ENCODE measurements around the gene MARK4. TPM values are rescaled to one million over a fixed set of nuclear protein-coding genes. Genes with fewer than 3 reads are reported as not detected.

MARK4 gene
- total RNA-seq, 1 experiment from 2014 or later = 49.4 TPM

- no peak for DNase-seq
- intact Hi-C loops (cut with micrococcal nuclease; ENCODE audit: unreplicated experiment) = loop anchor here (5.0 kb wide), 3 partner anchors 89 to 259 kb away; partner anchors contain the start of genes EXOC3L2, GEMIN7 and ZNF296
- H3K36me3 ChIP-seq (ENCODE audit: low read depth) = no peaks in the 10 kb centered on the region
- peaks cover 9% of the 10 kb centered on the region for H3K4me1 ChIP-seq (replicated peaks; ENCODE audit: insufficient read depth)
- TF ChIP-seq EZH2 (IDR thresholded peaks at IDR 0.05; ENCODE audit: low read depth) (no peak), CTCF (conservative IDR thresholded peaks at IDR 0.05) (no peak)
- H3K27ac ChIP-seq = no peak overlapping the region
- POLR2A ChIA-PET (ENCODE audit: unreplicated experiment) = no interaction called here
- H3F3A ChIP-seq (ENCODE audit: insufficient read depth, low read depth) = peaks cover 30% of the 10 kb centered on the region
- H3K9me2 ChIP-seq (ENCODE audit: insufficient read depth) = no peaks in the 10 kb centered on the region
- H3K27me3 ChIP-seq (ENCODE audit: insufficient read depth, low read depth) = no peaks in the 10 kb centered on the region
- no peaks in the 10 kb centered on the region for H3K79me2 ChIP-seq (ENCODE audit: low read depth)
- CTCF ChIA-PET = no interaction called here
- no peaks in the 10 kb centered on the region for H4K20me1 ChIP-seq (ENCODE audit: insufficient read depth)
- H3K4me3 ChIP-seq = no peak overlapping the region
- BruUV-seq (replicated peaks) = no TSS peak
- no peak overlapping the region for H2AFZ ChIP-seq
- no peaks in the 10 kb centered on the region; the same call in 1 of the 2 replicates for H3K9me3 ChIP-seq (ENCODE audit: insufficient read depth, low read depth)
- H3K4me2 ChIP-seq = no peak overlapping the region
Measured at GRCh38 chr19:45336696-45337251, 85.7 kb downstream of the MARK4 start.

- Histone ChIP-seq H3K27me3 (ENCODE audit: insufficient read depth, low read depth) (no peaks in the 10 kb centered on the region), H3K36me3 (ENCODE audit: low read depth) (no peaks in the 10 kb centered on the region), H3K9me3 (ENCODE audit: insufficient read depth, low read depth) (no peaks in the 10 kb centered on the region; the same call in 1 of the 2 replicates), H3K4me3 (no peak overlapping the region), H3K79me2 (ENCODE audit: low read depth) (no peaks in the 10 kb centered on the region), H3F3A (ENCODE audit: insufficient read depth, low read depth) (peaks cover 39% of the 10 kb centered on the region), H3K4me2 (no peak overlapping the region), H3K4me1 (replicated peaks; ENCODE audit: insufficient read depth) (peaks cover 9% of the 10 kb centered on the region), H3K27ac (no peak overlapping the region), H2AFZ (no peak overlapping the region), H4K20me1 (ENCODE audit: insufficient read depth) (no peaks in the 10 kb centered on the region), H3K9me2 (ENCODE audit: insufficient read depth) (no peaks in the 10 kb centered on the region)
- no TSS peak for BruUV-seq (replicated peaks)
- ChIA-PET CTCF (interaction anchor here (0.6 to 0.7 kb wide), 2 partner anchors 114 to 276 kb away, joined by 3 to 7 read pairs; no protein-coding TSS in a partner anchor), POLR2A (ENCODE audit: unreplicated experiment) (no interaction called here)
- intact Hi-C loops (cut with micrococcal nuclease; ENCODE audit: unreplicated experiment) = loop anchor here (5.0 kb wide), 3 partner anchors 92 to 262 kb away; partner anchors contain the start of genes EXOC3L2, GEMIN7 and ZNF296
- no peak for TF ChIP-seq EZH2 (IDR thresholded peaks at IDR 0.05; ENCODE audit: low read depth)
- TF ChIP-seq CTCF (conservative IDR thresholded peaks at IDR 0.05) = no peak
- DNase-seq = no peak
Measured at GRCh38 chr19:45339629-45340028, 88.6 kb downstream of the MARK4 start.

DNA sequence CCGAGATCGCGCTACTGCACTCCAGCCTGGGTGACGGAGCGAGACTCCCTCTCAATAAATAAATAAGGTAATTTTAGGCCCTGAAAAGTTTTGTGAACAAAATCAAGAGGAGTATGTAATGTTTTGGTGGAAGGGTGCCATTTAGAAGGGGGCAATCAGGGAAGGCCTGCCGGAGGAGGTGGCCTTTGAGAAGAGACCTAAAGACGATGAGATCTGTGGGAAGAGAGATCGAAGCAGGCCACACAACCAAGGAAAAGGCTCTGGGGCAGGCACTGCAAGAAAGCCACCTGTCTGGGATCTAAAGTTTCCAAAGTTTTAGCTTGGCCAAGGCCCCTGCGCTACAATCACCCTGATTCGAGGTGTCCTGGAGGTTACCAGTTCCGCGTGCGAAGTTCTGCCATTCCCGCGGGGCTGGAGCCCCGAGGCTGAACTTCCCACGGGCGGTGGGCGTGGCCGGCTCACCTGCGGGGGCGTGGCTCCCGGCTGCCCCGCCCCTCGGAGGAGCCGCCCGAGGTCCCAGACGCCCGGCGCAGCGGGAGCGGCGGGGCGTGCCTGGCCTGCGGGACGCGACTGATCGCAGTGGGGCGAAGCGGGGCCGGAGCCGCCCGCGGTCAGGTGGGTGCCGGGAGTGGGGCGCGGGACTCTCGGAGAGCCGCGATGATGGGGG, 89.3 kb downstream of the MARK4 start, which contains the start of gene KLC3:
Gene KLC3, plus strand, starts transcription at position 519 of the 667 bp plus-strand sequence. CDS start 4,792 bp downstream, outside the sequence.
- ChIA-PET CTCF (no interaction called here), POLR2A (ENCODE audit: unreplicated experiment) (interaction anchor here (0.7 kb wide), 1 partner anchor 800 kb away, joined by 7 read pairs; no protein-coding TSS in a partner anchor)
- Histone ChIP-seq H4K20me1 (ENCODE audit: insufficient read depth) (no peaks in the 10 kb centered on the region), H3K4me1 (replicated peaks; ENCODE audit: insufficient read depth) (peaks cover 8% of the 10 kb centered on the region), H3K4me3 (peak within 1 kb of the TSS; percentile 56), H3K79me2 (ENCODE audit: low read depth) (no peaks in the 10 kb centered on the region), H3F3A (ENCODE audit: insufficient read depth, low read depth) (peaks cover 34% of the 10 kb centered on the region), H3K4me2 (peak within 1 kb of the TSS; percentile 78), H3K27ac (no peak within 1 kb of the TSS), H3K9me2 (ENCODE audit: insufficient read depth) (no peaks in the 10 kb centered on the region), H3K36me3 (ENCODE audit: low read depth) (no peaks in the 10 kb centered on the region), H3K9me3 (ENCODE audit: insufficient read depth, low read depth) (no peaks in the 10 kb centered on the region; the same call in 1 of the 2 replicates), H3K27me3 (ENCODE audit: insufficient read depth, low read depth) (no peaks in the 10 kb centered on the region), H2AFZ (peak within 1 kb of the TSS; percentile 75)
- intact Hi-C loops (cut with micrococcal nuclease; ENCODE audit: unreplicated experiment) = no loop called here
- peak; percentile 50 to 85 for DNase-seq
- no TSS peak for BruUV-seq (replicated peaks)
- TF ChIP-seq CTCF (conservative IDR thresholded peaks at IDR 0.05) = no peak
- TF ChIP-seq EZH2 (IDR thresholded peaks at IDR 0.05; ENCODE audit: low read depth) = no peak
